ENCODE data around the gene ZNF140.

- TF ChIP-seq, protein P1, sequence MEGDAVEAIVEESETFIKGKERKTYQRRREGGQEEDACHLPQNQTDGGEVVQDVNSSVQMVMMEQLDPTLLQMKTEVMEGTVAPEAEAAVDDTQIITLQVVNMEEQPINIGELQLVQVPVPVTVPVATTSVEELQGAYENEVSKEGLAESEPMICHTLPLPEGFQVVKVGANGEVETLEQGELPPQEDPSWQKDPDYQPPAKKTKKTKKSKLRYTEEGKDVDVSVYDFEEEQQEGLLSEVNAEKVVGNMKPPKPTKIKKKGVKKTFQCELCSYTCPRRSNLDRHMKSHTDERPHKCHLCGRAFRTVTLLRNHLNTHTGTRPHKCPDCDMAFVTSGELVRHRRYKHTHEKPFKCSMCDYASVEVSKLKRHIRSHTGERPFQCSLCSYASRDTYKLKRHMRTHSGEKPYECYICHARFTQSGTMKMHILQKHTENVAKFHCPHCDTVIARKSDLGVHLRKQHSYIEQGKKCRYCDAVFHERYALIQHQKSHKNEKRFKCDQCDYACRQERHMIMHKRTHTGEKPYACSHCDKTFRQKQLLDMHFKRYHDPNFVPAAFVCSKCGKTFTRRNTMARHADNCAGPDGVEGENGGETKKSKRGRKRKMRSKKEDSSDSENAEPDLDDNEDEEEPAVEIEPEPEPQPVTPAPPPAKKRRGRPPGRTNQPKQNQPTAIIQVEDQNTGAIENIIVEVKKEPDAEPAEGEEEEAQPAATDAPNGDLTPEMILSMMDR (conservative IDR thresholded peaks at IDR 0.05): no peak
- TF ChIP-seq EZH2 (IDR thresholded peaks at IDR 0.05; ENCODE audit: low read depth): no peak
These were observed 42.5 kb upstream of the ZNF140 start for GRCh38 chr12:133038118-133038709.

Data from PC-9 (cell line).